ENCODE results near the gene FAM120B.
"Not testable (repeated sequence)": the region's sequence is repeated elsewhere in the genome, so short reads cannot be mapped to it uniquely, and the experiment has no call there.

Gene FAM120B

DNA sequence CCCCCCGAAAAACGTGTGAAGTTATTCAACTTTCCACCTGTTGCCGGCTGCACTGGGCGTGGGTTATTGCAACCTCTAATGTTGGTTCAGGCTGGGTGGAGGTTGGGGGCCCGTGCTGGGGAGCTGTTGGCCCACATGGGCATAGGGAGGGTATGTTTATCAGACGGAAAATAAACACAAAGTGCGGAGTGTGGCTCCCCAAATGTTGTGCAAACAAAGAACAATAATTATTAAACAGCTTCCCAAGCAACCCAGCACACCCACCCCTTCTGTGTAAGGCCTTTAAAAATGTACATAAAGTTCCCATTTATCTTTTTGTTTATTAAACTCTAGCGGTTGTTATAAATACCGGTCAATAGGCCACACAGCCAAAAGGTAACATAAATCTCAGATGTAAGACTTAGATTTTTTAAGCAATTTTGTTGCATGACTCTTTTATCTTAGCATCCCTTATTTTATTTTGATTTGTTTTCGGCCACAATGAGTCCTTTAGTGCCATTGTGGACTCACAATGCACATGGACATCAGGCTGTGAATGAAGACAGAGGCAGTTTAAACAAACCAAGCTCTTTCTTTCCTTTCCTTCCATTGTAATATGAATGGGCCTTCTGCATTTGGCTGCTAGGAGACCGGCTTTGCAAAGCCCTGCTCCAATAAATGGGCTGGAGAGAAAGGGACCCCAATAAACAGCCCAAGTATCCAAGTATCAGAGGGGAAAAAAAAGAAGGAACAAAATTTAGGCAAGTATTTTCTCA, 8.8 kb upstream of the FAM120B start:
- no peak for DNase-seq (ENCODE audit: low spot score)

DNA sequence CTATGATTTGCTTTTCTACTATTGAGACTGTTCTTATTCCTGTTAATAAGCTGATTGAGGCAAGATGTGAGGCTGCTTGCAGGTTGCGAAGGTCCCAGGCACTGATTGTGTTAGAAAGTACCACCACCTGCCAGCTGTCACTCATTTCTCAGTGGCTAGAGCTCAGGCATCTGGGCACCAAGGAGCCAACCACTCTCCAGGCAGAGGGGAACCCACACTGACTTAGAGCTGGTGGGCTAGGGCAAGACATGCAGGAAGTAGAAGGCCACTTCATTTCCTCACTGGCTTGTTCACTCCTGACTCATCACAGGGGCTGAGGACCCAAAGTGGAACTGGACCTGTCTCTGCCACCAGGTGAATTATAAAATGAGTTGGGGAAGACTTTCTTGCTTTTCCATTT, 7.9 kb upstream of the FAM120B start:
- DNase-seq (ENCODE audit: low spot score): no peak

DNA sequence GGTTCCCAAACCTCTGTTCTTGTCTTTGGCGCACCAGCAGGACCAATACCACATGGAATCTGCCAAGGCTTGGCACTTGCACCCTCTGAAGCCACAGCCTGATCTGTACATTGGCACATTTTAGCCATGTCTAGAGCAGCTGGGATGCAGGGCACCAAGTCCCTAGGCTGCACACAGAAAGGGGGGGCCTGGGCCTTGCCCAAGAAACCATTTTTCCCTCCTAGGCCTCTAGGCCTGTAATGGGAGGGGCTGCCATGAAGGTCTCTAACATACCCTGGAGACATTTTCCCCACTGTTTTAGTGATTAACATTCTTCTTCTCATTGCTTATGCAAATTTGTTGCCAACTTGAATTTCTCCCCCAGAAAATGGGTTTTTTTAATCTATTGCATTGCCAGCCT, 5.4 kb upstream of the FAM120B start:
- DNase-seq (ENCODE audit: low spot score): no peak

DNA sequence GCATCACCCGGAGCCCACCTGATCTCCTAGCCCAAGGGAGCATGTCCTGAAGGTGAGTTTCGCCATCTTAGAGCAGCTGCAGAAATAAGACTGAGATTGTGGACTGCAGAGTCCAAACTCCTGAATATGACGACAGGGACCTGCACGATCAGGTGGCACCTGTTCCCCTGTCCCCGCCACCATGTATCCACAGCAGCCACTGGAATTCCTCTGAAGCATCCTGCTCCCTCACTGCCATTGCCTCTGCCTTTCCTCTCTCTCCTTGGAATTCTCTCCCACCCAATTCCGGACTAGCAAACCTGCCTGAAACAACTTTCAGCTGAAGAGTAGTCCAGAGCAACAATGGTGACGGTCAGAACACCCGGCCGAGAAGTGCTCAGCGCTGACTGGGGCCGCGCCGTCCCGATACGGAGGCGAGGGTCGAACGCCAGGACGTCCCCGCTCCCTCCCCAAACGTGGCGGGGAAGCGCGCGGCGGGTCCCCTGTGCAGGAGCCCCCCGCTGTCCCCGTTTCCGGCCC, 694 bp upstream of the FAM120B start:
- no peak for DNase-seq (ENCODE audit: low spot score)

DNA sequence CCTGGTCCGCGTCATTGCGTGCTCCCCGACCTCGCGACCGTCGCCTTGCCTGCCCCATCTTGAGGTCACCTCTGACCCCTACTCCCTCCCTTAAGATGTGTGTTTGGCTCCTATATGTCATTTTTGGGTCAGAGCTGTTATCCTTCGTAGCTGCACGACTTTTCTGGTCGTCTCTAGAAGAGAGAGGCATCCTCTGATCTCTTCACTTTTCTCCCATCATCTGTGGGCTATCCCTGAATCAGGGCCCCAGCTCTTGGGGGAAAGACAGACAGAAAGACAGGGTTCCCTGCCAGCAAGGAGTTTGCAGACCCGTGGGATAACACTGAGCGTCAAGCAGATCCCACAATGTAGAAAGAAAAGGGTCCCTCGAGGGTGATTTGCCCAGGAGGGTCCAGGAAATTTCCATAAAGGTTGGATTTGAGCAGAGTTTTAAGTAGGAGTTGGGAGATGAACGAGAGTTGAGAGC, 555 bp downstream of the FAM120B start:
- no peak for DNase-seq (ENCODE audit: low spot score)

DNA sequence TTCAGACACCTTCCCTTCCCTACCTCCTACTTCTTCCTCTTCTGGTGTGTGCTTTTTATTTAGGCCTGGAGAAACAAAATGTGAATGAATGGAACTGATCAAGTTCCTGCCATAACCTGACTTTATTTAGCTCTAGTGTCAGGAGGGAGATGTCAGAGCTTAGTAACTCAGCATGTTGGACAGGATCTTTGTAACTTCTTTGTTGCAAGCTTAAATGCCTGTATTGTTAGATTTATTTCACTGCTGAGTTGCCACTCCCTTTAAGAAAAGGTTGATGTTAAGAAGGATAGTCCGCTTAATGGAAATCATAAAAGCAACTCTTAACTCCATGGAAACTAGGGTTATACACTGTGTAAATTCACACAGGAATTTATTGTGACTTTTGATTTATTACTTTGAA, 2.2 kb downstream of the FAM120B start:
- no peak for DNase-seq (ENCODE audit: low spot score)

DNA sequence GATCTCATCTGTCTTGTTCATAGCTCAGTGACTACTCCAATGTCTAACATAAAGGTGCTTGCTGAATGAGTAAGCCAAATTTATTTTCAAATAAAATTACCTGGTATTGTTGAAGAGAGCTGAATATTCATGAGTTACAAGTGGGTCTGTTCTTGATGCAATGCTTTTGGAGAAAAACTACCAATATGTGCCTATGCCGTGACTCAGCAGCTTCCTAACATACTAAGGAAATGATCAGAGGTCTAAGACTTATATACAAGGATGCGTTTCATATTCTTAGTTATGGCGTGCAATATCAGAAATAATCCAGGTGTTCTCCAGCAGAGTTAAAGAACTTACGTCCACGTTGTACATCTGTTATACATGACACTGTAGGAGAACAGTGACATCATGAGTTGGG, 5.1 kb downstream of the FAM120B start:
- DNase-seq (ENCODE audit: low spot score): no peak

DNA sequence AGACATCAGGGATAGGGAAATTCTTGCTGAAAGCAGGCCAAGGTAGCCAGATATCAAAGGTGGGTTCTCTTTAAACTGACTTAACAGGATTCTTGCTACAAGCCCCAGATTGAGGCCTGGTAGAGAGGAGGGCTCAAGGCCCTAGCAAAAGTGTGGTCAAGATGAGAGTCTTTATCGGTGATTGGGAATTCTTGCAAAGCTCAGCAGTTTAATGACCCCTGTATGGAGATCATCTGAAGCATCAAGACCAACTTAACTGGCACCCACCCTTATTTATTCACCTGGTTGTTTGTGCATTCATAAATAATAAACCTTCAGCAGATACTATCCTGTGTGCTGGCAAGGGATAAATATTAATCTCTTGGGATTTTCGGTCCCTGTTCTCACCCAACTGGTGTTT, 6.3 kb downstream of the FAM120B start:
- no peak for DNase-seq (ENCODE audit: low spot score)

DNA sequence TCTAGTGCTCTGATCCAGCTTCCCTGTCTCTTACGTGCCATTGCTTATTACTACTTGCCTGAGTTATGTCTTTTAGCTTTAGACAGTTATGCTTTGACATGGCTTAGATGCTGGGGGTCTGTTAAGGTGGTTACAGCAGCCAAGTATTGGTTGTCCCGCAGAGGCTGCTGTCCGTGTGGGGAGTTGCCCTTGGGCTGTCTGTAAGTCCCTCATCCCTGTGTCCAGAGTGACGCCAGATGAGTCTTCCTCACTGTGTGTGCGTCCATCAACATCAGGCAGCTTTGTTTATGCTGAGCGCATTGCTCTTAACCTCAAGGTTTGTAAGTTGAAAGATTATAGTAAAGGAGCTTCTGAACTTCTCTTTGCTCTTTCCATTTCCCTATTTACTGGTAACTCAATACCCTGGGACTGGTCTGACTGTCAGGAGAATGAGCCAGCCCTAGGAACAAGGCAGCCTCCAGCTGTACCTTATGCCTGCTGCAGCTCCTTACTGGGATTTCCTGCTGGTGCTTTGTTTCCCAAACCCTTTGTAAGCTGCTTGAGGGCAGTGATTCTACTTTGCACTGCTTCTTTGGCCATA, 7.2 kb downstream of the FAM120B start:
- no peak for DNase-seq (ENCODE audit: low spot score)

DNA sequence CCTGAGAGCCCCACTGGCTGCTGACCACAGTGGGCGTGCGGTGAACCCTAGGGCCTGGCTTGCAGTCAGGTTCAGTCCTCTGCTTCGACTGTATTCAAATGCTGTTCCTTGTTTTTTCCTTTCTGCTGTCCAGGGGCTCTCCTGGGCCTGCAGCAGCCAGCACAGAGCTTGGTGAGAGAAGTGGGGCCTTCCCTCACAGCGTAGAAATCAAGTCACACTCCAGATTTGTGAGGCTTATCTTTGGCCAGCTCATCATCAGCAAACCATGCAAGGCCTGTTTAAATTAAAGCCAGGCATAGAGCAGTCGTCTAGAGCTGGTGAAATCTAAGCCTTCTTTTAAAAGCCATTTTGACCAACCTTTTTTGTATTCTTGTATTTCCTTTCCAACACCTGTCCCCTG, 8.4 kb downstream of the FAM120B start:
- DNase-seq (ENCODE audit: low spot score): no peak

DNA sequence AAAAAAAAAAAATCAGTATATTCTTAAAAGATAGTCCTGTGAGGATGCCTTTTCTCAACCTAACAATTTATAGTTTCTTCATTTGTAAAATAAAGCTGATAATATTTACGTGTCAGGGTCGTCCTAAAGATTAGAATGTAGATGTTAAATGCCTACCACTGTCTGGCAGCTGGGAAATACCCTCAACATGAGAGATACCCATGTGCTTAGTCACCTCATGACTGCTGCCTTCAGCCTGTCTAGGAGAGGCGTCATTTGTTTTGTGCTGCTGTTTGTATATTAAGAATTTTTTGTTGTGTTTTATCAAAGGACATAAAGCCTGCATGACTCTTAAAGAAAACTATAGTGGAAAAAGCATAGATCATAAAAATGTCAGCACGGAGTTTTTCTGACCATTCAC, 9.5 kb downstream of the FAM120B start:
- no peak for DNase-seq (ENCODE audit: low spot score)

DNA sequence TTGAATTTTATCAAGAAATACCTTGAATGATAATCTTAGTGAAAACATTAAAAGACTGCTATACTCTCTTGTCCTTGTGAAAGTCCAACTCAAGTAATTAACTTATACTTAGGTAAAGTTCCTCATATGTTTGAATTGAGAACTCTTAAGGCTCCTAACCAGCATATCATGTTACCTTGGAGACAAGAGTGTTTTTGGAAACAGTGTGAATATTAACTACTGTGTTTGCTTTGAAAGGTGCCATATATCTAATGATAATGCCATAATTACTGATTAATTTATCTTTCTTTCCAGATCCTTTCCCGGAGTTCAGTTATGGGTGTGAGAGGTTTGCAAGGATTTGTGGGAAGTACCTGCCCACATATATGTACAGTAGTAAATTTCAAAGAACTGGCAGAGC, 10.5 kb downstream of the FAM120B start:
- no peak for DNase-seq (ENCODE audit: low spot score)

GRCh38 chr6:170317718-170318117, 11.2 kb downstream of the FAM120B start:
- no peak for DNase-seq (ENCODE audit: low spot score)

- no peak for DNase-seq (ENCODE audit: low spot score)
Observed at GRCh38 chr6:170329321-170329720, 22.8 kb downstream of the FAM120B start.

DNA sequence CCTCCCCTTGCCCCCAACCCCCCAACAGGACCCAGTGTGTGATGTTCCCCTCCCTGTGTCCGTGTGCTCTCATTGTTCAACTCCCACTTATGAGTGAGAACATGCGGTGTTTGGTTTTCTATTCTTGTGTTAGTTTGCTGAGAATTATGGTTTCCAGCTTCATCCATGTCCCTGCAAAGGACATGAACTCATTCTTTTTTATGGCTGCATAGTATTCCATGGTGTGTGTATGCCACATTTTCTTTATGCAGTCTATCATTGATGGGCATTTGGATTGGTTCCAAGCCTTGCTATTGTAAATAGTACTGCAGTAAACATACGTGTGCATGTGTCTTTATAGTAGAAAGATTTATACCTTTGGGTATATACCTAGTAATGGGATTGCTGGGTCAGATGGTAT, 28.6 kb downstream of the FAM120B start:
- DNase-seq (ENCODE audit: low spot score): not testable (repeated sequence)

- DNase-seq (ENCODE audit: low spot score): no peak
Observed at GRCh38 chr6:170344631-170345576, 38.3 kb downstream of the FAM120B start.

GRCh38 chr6:170345662-170346061, 39.1 kb downstream of the FAM120B start:
- no peak for DNase-seq (ENCODE audit: low spot score)

DNA sequence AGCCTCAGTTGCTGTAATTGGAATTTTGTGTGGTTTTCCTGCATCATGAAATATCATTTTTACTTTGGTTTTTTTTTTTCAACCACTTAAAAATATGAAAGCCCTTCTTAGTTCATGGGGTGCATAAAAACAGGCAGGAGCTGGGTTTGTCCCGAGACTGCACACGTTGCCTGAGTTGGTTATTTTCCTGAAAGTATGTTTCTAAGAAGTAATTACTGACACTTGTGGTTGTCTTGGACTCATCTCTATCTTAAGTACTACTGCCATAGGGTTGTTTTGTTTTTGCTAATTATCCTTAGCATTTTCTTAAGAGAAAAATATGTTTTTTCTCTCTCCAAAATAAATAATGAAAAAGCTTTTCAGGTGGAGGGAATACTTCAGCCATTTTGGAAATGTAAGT, 40.1 kb downstream of the FAM120B start:
- no peak for DNase-seq (ENCODE audit: low spot score)

- DNase-seq (ENCODE audit: low spot score): no peak
Observed at GRCh38 chr6:170347091-170347490, 40.5 kb downstream of the FAM120B start.

DNA sequence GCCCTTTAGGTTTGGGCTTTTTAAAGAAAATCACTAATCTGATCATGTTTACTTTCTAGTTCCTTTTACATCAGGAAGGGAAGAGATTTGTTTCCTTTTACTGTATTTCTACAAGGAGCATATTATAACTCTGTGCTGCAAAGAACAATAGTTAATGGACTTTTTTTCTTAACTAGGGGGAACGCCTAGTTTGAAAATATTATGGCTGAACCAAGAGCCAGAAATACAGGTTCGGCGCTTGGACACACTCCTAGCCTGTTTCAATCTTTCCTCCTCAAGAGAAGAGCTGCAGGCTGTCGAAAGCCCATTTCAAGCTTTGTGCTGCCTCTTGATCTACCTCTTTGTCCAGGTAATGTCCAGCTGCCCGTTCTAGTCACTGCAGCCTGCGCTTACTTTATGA, 41.4 kb downstream of the FAM120B start:
- DNase-seq (ENCODE audit: low spot score): no peak

DNA sequence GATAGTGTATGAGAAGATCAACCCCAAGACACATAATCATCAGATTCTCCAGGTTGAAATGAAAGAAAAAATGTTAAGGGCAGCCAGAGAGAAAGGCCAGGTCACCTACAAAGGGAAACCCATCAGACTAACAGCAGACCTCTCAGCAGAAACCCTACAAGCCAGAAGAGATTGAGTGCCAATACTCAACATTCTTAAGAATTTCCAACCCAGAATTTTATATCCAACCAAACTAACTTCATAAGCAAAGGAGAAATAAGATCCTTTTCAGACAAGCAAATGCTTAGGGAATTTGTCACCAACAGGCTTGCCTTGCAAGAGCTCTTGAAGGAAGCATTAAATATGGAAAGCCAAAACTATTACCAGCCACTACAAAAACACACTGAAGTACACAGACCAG, 44.9 kb downstream of the FAM120B start:
- DNase-seq (ENCODE audit: low spot score): not testable (repeated sequence)

GRCh38 chr6:170355190-170355589, 48.6 kb downstream of the FAM120B start:
- DNase-seq (ENCODE audit: low spot score): not testable (repeated sequence)

DNA sequence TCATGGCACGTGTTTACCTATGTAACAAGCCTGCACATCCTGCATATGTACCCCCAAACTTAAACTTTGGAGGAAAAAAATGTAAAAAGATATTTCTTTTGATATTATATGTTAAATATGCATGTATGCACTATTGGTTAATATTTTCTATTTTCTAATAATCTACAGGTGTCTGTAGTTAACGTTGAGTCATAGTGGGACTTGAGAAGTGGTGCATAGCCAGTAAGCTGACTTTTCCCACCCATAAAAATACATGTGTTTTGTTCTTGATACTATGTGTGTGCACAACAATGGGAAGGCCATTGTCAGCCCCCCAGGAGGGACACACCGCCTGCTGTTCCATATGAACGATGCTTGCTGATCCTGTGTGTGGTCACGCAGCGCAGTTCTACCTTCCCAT, 49.1 kb downstream of the FAM120B start:
- no peak for DNase-seq (ENCODE audit: low spot score)
